ENCODE results near the gene TOM1L2. TPM values are rescaled to one million over a fixed set of nuclear protein-coding genes. Genes with fewer than 3 reads are reported as not detected.

The TOM1L2 gene
- total RNA-seq, 2 experiments from 2014 or later, result 29.5 to 32.0 TPM

GRCh38 chr17:17877529-17878358 is 94.5 kb downstream of the TOM1L2 start:
- peaks cover 3% of the 10 kb centered on the region for H3K36me3 Mint-ChIP-seq (ENCODE audit: low read depth)
- H3K4me1 Mint-ChIP-seq, result no peaks in the 10 kb centered on the region
- no peak overlapping the region for H3K27ac Mint-ChIP-seq
- H3K4me3 Mint-ChIP-seq, result no peak overlapping the region
- POLR2A ChIA-PET, result no interaction called here
- no peak for DNase-seq
- no peaks in the 10 kb centered on the region for H3K9me3 Mint-ChIP-seq
- no peaks in the 10 kb centered on the region for H3K27me3 Mint-ChIP-seq
- CTCF ChIA-PET, result no interaction called here

- no peak overlapping the region for H3K4me3 Mint-ChIP-seq
- no peaks in the 10 kb centered on the region for H3K27me3 Mint-ChIP-seq
- ChIA-PET CTCF (interaction anchor here (0.8 to 1.0 kb wide), 2 partner anchors 14 to 17 kb away, joined by 3 to 5 read pairs; no protein-coding TSS in a partner anchor), POLR2A (no interaction called here)
- no peaks in the 10 kb centered on the region for H3K4me1 Mint-ChIP-seq
- no peak for DNase-seq
- H3K27ac Mint-ChIP-seq, result no peak overlapping the region
- peaks cover 3% of the 10 kb centered on the region for H3K36me3 Mint-ChIP-seq (ENCODE audit: low read depth)
- H3K9me3 Mint-ChIP-seq, result no peaks in the 10 kb centered on the region
These were observed 95.2 kb downstream of the TOM1L2 start for GRCh38 chr17:17876959-17877528.

GRCh38 chr17:17874478-17874877 is 97.7 kb downstream of the TOM1L2 start:
- Mint-ChIP-seq H3K4me3 (no peak overlapping the region), H3K36me3 (ENCODE audit: low read depth) (peaks cover 3% of the 10 kb centered on the region), H3K4me1 (no peaks in the 10 kb centered on the region), H3K27me3 (no peaks in the 10 kb centered on the region), H3K9me3 (no peaks in the 10 kb centered on the region), H3K27ac (no peak overlapping the region)
- POLR2A ChIA-PET, result no interaction called here
- CTCF ChIA-PET, result interaction anchor here (1.2 to 1.9 kb wide), 2 partner anchors 13 to 16 kb away, joined by 3 to 7 read pairs; no protein-coding TSS in a partner anchor
- no peak for DNase-seq

- Mint-ChIP-seq H3K27ac (no peak overlapping the region), H3K9me3 (no peaks in the 10 kb centered on the region), H3K4me1 (no peaks in the 10 kb centered on the region), H3K36me3 (ENCODE audit: low read depth) (peaks cover 5% of the 10 kb centered on the region), H3K27me3 (no peaks in the 10 kb centered on the region), H3K4me3 (no peak overlapping the region)
- POLR2A ChIA-PET, result no interaction called here
- CTCF ChIA-PET, result interaction anchor here (1.9 kb wide), 1 partner anchor 12 kb away, joined by 7 read pairs; no protein-coding TSS in a partner anchor
- DNase-seq, result no peak
These were observed 98.7 kb downstream of the TOM1L2 start for GRCh38 chr17:17873450-17873991.

- Mint-ChIP-seq H3K9me3 (no peaks in the 10 kb centered on the region), H3K4me1 (no peaks in the 10 kb centered on the region), H3K27me3 (no peaks in the 10 kb centered on the region), H3K36me3 (ENCODE audit: low read depth) (peaks cover 5% of the 10 kb centered on the region), H3K4me3 (no peak overlapping the region), H3K27ac (no peak overlapping the region)
- ChIA-PET POLR2A (interaction anchor here (0.5 kb wide), 1 partner anchor 18 kb away, joined by 3 read pairs; no protein-coding TSS in a partner anchor), CTCF (interaction anchor here (1.1 kb wide), 1 partner anchor 60 kb away, joined by 3 read pairs; no protein-coding TSS in a partner anchor)
- no peak for DNase-seq
These were observed 99.5 kb downstream of the TOM1L2 start for GRCh38 chr17:17872547-17873345.

- no peaks in the 10 kb centered on the region for H3K27me3 Mint-ChIP-seq
- H3K4me3 Mint-ChIP-seq, result no peak overlapping the region
- CTCF ChIA-PET, result interaction anchor here (1.1 kb wide), 1 partner anchor 61 kb away, joined by 3 read pairs; no protein-coding TSS in a partner anchor
- POLR2A ChIA-PET, result no interaction called here
- peaks cover 8% of the 10 kb centered on the region for H3K36me3 Mint-ChIP-seq (ENCODE audit: low read depth)
- H3K27ac Mint-ChIP-seq, result no peak overlapping the region
- no peaks in the 10 kb centered on the region for H3K4me1 Mint-ChIP-seq
- H3K9me3 Mint-ChIP-seq, result no peaks in the 10 kb centered on the region
- DNase-seq, result no peak
These were observed 100.3 kb downstream of the TOM1L2 start for GRCh38 chr17:17871913-17872312.

- H3K27me3 Mint-ChIP-seq, result no peaks in the 10 kb centered on the region
- no peak for DNase-seq
- no peaks in the 10 kb centered on the region for H3K4me1 Mint-ChIP-seq
- H3K36me3 Mint-ChIP-seq (ENCODE audit: low read depth), result peaks cover 5% of the 10 kb centered on the region
- no peaks in the 10 kb centered on the region for H3K9me3 Mint-ChIP-seq
- CTCF ChIA-PET, result interaction anchor here (1.0 to 1.3 kb wide), 3 partner anchors 16 to 141 kb away, joined by 3 to 7 read pairs (median 6); no protein-coding TSS in a partner anchor
- POLR2A ChIA-PET, result no interaction called here
- H3K4me3 Mint-ChIP-seq, result no peak overlapping the region
- no peak overlapping the region for H3K27ac Mint-ChIP-seq
These were observed 102.0 kb downstream of the TOM1L2 start for GRCh38 chr17:17870247-17870646.

GRCh38 chr17:17868641-17869522 is 103.3 kb downstream of the TOM1L2 start:
- no peak for DNase-seq
- H3K27me3 Mint-ChIP-seq, result no peaks in the 10 kb centered on the region
- no peak overlapping the region for H3K4me3 Mint-ChIP-seq
- peaks cover 4% of the 10 kb centered on the region for H3K4me1 Mint-ChIP-seq
- POLR2A ChIA-PET, result no interaction called here
- CTCF ChIA-PET, result no interaction called here
- H3K27ac Mint-ChIP-seq, result no peak overlapping the region
- H3K9me3 Mint-ChIP-seq, result no peaks in the 10 kb centered on the region
- H3K36me3 Mint-ChIP-seq (ENCODE audit: low read depth), result peaks cover 5% of the 10 kb centered on the region

- Mint-ChIP-seq H3K36me3 (ENCODE audit: low read depth) (peaks cover 6% of the 10 kb centered on the region), H3K27me3 (no peaks in the 10 kb centered on the region), H3K4me3 (no peak overlapping the region), H3K9me3 (no peaks in the 10 kb centered on the region), H3K27ac (no peak overlapping the region), H3K4me1 (peaks cover 20% of the 10 kb centered on the region)
- POLR2A ChIA-PET, result interaction anchor here (0.6 kb wide), 1 partner anchor 140 kb away, joined by 4 read pairs; no protein-coding TSS in a partner anchor
- no peak for DNase-seq
- CTCF ChIA-PET, result interaction anchor here (0.6 to 1.5 kb wide), 3 partner anchors 9 to 185 kb away, joined by 3 read pairs; no protein-coding TSS in a partner anchor
These were observed 105.3 kb downstream of the TOM1L2 start for GRCh38 chr17:17866897-17867296.

- Mint-ChIP-seq H3K9me3 (no peaks in the 10 kb centered on the region), H3K27me3 (no peaks in the 10 kb centered on the region), H3K27ac (no peak overlapping the region), H3K4me1 (peaks cover 20% of the 10 kb centered on the region), H3K36me3 (ENCODE audit: low read depth) (peaks cover 7% of the 10 kb centered on the region), H3K4me3 (no peak overlapping the region)
- DNase-seq, result no peak
- ChIA-PET CTCF (interaction anchor here (1.5 kb wide), 1 partner anchor 12 kb away, joined by 3 read pairs; no protein-coding TSS in a partner anchor), POLR2A (no interaction called here)
These were observed 105.8 kb downstream of the TOM1L2 start for GRCh38 chr17:17866425-17866824.

- peaks cover 7% of the 10 kb centered on the region for H3K36me3 Mint-ChIP-seq (ENCODE audit: low read depth)
- DNase-seq, result no peak
- ChIA-PET CTCF (no interaction called here), POLR2A (interaction anchor here (0.8 kb wide), 1 partner anchor 344 kb away, joined by 3 read pairs; no protein-coding TSS in a partner anchor)
- no peaks in the 10 kb centered on the region for H3K27me3 Mint-ChIP-seq
- no peak overlapping the region for H3K4me3 Mint-ChIP-seq
- peaks cover 27% of the 10 kb centered on the region for H3K4me1 Mint-ChIP-seq
- no peak overlapping the region for H3K27ac Mint-ChIP-seq
- H3K9me3 Mint-ChIP-seq, result no peaks in the 10 kb centered on the region
These were observed 107.2 kb downstream of the TOM1L2 start for GRCh38 chr17:17865035-17865434.

GRCh38 chr17:17860766-17861107 is 111.5 kb downstream of the TOM1L2 start:
- H3K4me3 Mint-ChIP-seq, result no peak overlapping the region
- H3K4me1 Mint-ChIP-seq, result peaks cover 43% of the 10 kb centered on the region
- H3K36me3 Mint-ChIP-seq (ENCODE audit: low read depth), result peaks cover 7% of the 10 kb centered on the region
- CTCF ChIA-PET, result interaction anchor here (0.6 to 2.6 kb wide), 14 partner anchors 12 to 181 kb away, joined by 3 to 13 read pairs (median 4); no protein-coding TSS in a partner anchor
- H3K27me3 Mint-ChIP-seq, result no peaks in the 10 kb centered on the region
- H3K9me3 Mint-ChIP-seq, result no peaks in the 10 kb centered on the region
- no peak overlapping the region for H3K27ac Mint-ChIP-seq
- DNase-seq, result no peak
- POLR2A ChIA-PET, result no interaction called here
